Hematopoietic multipotent progenitor cell treated with erythropoietin and hydrocortisone succinate and interleukin-3 and kit ligand, for 17 days (in vitro differentiated cells): ENCODE data around the gene SCRN2.

Experiments
- DNase-seq: peaks from one replicate; pipeline ENCODE4 v3.0.0-alpha.2; 2015; ENCODE audit warnings: low spot score

The SCRN2 gene

DNA sequence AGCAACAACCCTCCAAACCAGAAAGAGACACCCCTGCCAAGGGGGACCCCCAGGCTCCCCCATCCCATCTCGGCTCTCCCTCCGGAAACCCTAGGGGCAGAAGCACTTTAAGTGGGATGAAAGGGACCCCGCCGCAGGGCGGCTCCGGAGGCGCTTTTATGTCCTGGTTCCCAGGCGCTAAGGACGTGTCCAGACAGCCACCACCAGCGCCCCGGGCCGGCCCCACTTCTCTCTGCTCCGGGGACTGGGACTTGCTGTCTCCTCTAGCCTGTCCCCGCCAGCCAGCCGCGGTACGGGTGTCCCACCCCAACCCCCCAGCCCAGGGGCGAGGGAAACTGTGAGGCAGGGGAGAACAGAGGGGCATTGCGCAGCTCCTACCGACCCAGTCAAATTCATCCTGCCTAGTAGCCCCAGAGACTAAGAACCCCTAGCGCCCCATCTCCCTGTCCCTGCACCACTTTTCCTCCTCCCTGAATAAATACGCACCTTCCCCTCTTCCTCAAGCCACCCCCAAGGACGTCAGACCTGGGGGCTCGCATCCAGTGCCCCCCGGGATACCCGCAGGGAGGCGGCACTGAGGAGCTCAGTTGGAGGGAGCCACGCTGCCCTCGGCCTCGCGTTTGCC, 5.8 kb upstream of the SCRN2 start:
- no peak for DNase-seq

GRCh38 chr17:47845716-47846075, 4.6 kb upstream of the SCRN2 start:
- no peak for DNase-seq

GRCh38 chr17:47844814-47845715, 4.0 kb upstream of the SCRN2 start:
- DNase-seq: no peak

GRCh38 chr17:47844227-47844626, 3.2 kb upstream of the SCRN2 start:
- no peak for DNase-seq

- no peak for DNase-seq
These were observed 2.3 kb upstream of the SCRN2 start for GRCh38 chr17:47843391-47843730.

- DNase-seq: no peak
These were observed 617 bp upstream of the SCRN2 start for GRCh38 chr17:47841488-47842291.

GRCh38 chr17:47840001-47840741, 902 bp downstream of the SCRN2 start:
- DNase-seq: no peak

GRCh38 chr17:47839071-47839470, 2.0 kb downstream of the SCRN2 start:
- no peak for DNase-seq

DNA sequence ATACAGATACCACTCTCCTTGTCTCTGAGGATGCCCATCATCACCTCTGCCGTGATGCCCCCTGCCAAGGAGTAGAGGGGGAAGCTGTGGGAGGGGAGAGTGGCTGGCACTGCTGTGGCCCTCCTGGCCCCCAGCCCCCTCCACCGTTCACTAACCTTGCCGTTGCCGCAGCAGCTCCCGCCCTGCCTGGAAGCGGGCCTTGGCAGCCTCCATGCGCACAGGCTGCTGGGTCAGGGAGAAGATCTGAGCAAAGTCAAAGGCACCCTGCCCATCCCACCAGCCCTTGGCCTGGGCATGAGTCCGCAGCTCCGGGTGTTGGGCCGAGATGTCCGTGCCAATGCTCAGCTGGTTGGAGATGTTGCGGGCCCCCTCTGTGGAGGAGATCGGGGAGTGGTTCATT, 2.4 kb downstream of the SCRN2 start:
- DNase-seq: no peak

DNA sequence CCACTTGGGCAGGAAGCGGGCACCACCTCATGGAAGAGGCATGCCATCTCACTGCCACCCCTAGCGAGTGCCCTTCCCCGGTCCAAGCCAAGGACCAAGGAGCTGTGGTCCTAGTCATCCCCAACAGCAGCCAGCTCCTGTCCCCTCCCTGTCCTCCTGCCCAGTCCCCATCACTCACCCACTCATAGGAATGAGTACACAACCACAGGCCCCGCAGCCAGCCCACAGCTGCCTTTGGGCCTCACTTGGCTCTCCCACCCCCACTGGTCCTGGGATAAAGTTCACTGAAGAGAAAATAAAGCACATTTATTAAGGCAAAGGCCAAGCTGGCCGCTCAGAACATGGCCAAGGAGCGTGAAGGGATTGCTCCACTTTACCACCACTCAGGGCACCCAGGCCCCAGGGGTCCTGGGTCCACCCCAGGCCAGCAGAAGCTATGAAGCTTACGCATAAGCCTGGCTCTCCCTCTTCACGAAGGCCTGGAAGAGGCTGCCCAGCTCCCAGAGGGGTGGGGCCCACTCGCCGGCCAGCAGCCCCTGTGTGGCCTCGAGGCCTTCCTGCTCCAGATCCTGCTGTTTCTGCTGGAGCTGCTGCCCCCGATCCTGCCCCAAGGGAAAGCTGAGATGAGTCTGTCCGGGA, 3.6 kb downstream of the SCRN2 start:
- no peak for DNase-seq

DNA sequence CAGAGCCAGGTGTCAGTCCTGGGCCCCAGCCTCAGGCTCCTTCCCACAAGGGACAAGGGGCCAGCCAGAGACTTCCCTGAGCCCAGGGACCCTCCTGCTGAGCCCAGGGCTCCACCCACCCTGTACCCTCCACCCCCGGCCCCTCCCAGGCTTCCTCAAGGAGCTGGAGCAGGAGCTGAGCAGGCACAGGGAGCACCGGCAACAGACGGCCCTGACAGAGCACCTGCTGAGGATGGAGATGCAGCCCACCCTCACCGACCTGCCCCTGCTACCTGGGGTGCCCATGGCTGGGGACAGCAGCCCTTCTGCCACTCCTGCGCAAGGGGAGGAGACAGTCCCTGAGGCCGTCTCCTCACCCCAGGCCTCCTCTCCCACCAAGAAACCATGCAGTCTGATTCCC, 4.5 kb downstream of the SCRN2 start:
- no peak for DNase-seq

DNA sequence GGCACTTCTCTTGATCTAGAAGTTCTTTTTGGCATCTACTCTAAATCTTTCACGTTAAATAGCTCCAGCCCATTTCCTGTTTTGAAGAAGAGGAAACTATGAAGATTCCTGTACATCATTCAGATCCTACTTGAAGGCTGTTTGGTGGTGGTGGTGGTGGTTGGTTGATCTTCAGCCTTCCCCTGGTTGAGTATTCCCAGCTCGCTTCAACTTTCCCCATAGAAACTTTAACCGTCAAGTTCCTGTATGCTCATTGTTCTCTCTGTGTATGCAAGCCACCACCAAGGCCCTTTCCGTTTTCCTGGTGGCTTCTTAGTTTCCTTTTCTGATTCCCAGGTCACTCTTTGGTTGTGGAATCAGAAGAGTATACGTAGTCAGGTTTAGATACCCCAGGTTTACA, 6.3 kb downstream of the SCRN2 start:
- DNase-seq: no peak

DNA sequence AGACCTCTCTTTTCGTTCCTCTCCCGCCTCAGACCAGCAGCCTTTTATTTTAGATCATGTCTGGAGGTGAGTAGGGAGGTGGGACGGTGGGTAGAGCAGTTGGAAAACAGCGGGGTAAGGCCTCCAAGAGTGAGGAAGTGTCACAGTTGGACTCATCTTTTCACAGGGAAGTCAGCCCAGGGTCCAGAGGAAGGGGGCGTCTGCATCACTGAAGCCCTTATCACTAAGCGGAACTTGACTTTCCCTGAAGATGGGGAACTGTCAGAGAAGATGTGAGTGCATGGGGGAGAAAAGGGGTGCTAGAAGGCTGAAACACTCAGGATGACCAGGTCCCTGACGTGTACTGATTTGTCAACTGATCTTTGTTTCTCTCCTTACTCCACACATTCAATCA, 9.1 kb downstream of the SCRN2 start:
- DNase-seq: no peak

- DNase-seq: peak; percentile 92
These were observed 9.8 kb downstream of the SCRN2 start, which contains the start of the genes LRRC46 and MRPL10 for GRCh38 chr17:47831003-47831933. Gene LRRC46 (plus strand): TSS chr17:47831670. CDS start chr17:47831990, 320 bp downstream. Gene MRPL10 (minus strand): TSS chr17:47831541. CDS start chr17:47831511, 30 bp downstream.

- no peak for DNase-seq
These were observed 10.6 kb downstream of the SCRN2 start for GRCh38 chr17:47830396-47831002.

DNA sequence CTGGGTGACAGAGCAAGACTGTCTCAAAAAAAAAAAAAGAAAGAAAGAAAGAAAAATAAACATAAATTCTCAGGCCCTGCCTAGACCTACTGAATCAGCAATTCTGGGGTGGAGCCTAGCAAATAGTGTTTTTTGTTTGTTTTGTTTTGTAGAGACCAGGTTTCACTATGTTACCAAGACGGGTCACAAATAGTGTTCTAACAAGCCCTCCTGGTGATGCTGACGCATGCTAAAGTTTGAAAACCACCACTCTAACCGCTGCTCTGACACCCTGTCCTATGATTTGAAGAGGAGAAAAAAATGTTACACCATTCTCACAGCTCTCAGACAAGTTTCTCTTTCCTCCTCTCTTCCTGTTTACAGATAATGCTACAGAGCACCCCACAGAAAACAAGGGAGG, 11.2 kb downstream of the SCRN2 start:
- no peak for DNase-seq

DNA sequence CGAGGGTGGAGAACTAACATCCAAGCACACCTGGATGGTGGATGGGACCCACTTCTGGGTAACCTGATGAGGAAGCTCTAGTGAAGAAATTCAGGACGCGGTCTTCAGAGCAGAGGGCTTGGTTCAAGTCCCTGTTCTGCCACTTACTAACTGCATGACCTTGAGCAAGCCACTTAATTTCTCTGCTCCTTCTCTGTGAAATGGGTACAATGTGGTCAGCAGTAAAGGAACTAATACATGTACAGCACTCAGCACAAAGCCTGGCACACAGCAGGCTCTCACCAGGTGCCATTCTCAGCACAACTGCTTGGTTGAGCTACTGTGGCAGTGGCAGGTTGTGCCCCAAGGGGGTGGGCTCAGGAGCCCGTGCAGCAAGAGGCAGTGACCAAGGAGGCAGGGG, 17.6 kb downstream of the SCRN2 start:
- no peak for DNase-seq

- DNase-seq: no peak
These were observed 18.3 kb downstream of the SCRN2 start for GRCh38 chr17:47822785-47823184.

- peak; percentile 31 for DNase-seq
These were observed 19.4 kb downstream of the SCRN2 start, which contains the start of gene OSBPL7 for GRCh38 chr17:47821424-47822391. Gene OSBPL7 (minus strand): TSS chr17:47821794. CDS start chr17:47820278, 1,516 bp downstream.
